GM18499 (cell line): ENCODE measurements around the gene C11orf21.

Experiments
- ATAC-seq: cut with Tn5 transposase; IDR thresholded peaks from one replicate; pipeline ENCODE4 v1.9.1; 2021; ENCODE audit warnings: moderate number of reproducible peaks; ENCODE audit not compliant: insufficient read depth, unreplicated experiment

The C11orf21 gene

DNA sequence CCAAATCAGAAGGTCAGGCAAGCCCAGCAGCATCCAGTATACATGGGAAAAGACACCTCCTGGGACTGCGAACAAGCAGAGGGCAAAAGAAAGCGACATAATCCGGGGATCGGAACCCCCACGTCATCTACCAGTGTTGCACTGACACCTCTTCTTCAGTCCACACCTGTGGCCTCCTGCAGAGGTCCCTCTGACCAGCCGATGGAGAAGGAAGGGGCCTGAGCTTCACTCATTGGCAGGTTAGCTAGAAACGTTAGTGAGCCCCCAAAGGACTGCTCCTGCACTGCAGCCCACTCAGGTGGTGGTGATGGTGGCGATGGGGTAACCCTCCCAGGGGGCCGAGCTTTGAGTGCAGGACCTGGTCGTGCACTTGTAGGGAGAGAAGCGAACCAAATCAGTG, 53.5 kb downstream of the C11orf21 start:
- no peak for ATAC-seq

DNA sequence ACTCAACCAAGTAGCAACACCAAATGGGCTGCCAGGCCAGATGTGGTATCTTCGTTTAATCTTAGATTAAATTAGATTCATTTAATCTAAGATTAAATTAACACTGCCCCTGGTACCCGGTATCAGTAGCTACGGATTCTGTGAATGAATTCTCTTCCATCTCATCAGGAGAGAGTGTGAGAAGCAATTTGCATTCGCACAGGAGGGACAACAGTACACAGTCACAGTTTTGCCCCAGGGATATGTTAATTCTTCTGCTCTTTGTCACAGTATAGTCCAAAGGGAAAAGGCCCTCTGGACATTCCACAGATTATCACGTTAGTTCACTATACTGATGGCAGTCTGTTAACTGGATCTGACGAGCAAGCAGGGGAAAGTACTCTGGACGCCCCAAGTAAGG, 54.2 kb downstream of the C11orf21 start:
- no peak for ATAC-seq
